Ectodermal cell (in vitro differentiated cells): ENCODE measurements around the gene PCYT1A.
A peak's percentile ranks its signal among the peaks of the same experiment; 100 is the strongest.
"Not testable (repeated sequence)": the region's sequence is repeated elsewhere in the genome, so short reads cannot be mapped to it uniquely, and the experiment has no call there.

Experiments
- H3K27ac ChIP-seq: 2 replicates; pipeline ENCODE4 v1.7.0; 2013; ENCODE audit warnings: mild to moderate bottlenecking, low read depth, low read length; ENCODE audit not compliant: insufficient read depth, poor library complexity, severe bottlenecking
- H3K27me3 ChIP-seq: 2 replicates; pipeline ENCODE4 v1.7.0; 2013; ENCODE audit warnings: mild to moderate bottlenecking, low read length; ENCODE audit not compliant: insufficient read depth, control insufficient read depth, poor library complexity, severe bottlenecking
- H3K36me3 ChIP-seq: one replicate; pipeline ENCODE4 v1.7.0; 2013; ENCODE audit warnings: low read length; ENCODE audit not compliant: control insufficient read depth, insufficient read depth
- H3K4me1 ChIP-seq: one replicate; pipeline ENCODE4 v1.7.0; 2013; ENCODE audit warnings: low read length; ENCODE audit not compliant: control insufficient read depth, insufficient read depth
- H3K4me3 ChIP-seq: 2 replicates; pipeline ENCODE4 v1.7.0; 2013; ENCODE audit warnings: low read depth, low read length, control low read depth; ENCODE audit not compliant: insufficient read depth
- H3K9me3 ChIP-seq: 2 replicates; pipeline ENCODE4 v1.7.0; 2013; ENCODE audit warnings: mild to moderate bottlenecking, low read length, moderate library complexity; ENCODE audit not compliant: control insufficient read depth
- WGBS, 2 experiments: methylation state at CpG; one replicate each; pipeline ENCODE4 v1.1.7; 2013; ENCODE audit warnings: missing lambda C conversion rate in 2 of 2; 5-methylcytosine and 5-hydroxymethylcytosine counted together

PCYT1A gene

GRCh38 chr3:196320137-196320536, 32.6 kb upstream of the PCYT1A start:
- 83 to 87% methylated on average over 3 of the region's 3 CpGs for WGBS, 2 experiments

GRCh38 chr3:196317687-196318467, 30.4 kb upstream of the PCYT1A start, which contains the start of gene DYNLT2B:
Gene DYNLT2B, minus strand, starts transcription at chr3:196318240. Its CDS starts 88 bp downstream, at chr3:196318152.
- no peaks in the 10 kb centered on the region for H3K4me1 ChIP-seq
- H3K4me3 ChIP-seq, result peak within 1 kb of the TSS; percentile 92
- no peaks in the 10 kb centered on the region for H3K9me3 ChIP-seq
- H3K27ac ChIP-seq, result peak within 1 kb of the TSS; percentile 94
- H3K27me3 ChIP-seq, result no peaks in the 10 kb centered on the region
- H3K36me3 ChIP-seq, result peaks cover 10% of the 10 kb centered on the region
- 0% methylated on average over 92 of the region's 92 CpGs for WGBS, 2 experiments

More at GRCh38 chr3:196320137-196320536, 32.6 kb upstream of the PCYT1A start:
- Histone ChIP-seq H3K4me1 (no peaks in the 10 kb centered on the region), H3K36me3 (no peaks in the 10 kb centered on the region), H3K4me3 (no peak overlapping the region), H3K27ac (no peak overlapping the region), H3K27me3 (no peaks in the 10 kb centered on the region), H3K9me3 (no peaks in the 10 kb centered on the region)

GRCh38 chr3:196316799-196317686, 29.5 kb upstream of the PCYT1A start:
- not testable (repeated sequence) for H3K27me3 ChIP-seq, H3K9me3 ChIP-seq, H3K4me1 ChIP-seq
- 21 to 23% methylated on average over 14 of the region's 17 CpGs for WGBS, 2 experiments
- peak overlapping the region; percentile 92 for H3K4me3 ChIP-seq
- peak overlapping the region; percentile 94 for H3K27ac ChIP-seq
- H3K36me3 ChIP-seq, result peaks cover 10% of the 10 kb centered on the region

GRCh38 chr3:196315821-196316220, 28.3 kb upstream of the PCYT1A start:
- H3K4me1 ChIP-seq, result no peaks in the 10 kb centered on the region
- H3K9me3 ChIP-seq, result no peaks in the 10 kb centered on the region
- H3K36me3 ChIP-seq, result peaks cover 10% of the 10 kb centered on the region
- H3K27ac ChIP-seq, result no peak overlapping the region
- H3K4me3 ChIP-seq, result no peak overlapping the region
- H3K27me3 ChIP-seq, result no peaks in the 10 kb centered on the region
- WGBS, 2 experiments, result 97 to 100% methylated on average over 1 of the region's 1 CpG

GRCh38 chr3:196314597-196314996, 27.1 kb upstream of the PCYT1A start:
- H3K27ac ChIP-seq, result no peak overlapping the region
- WGBS, 2 experiments, result 96 to 97% methylated on average over 3 of the region's 3 CpGs

GRCh38 chr3:196314086-196314485, 26.6 kb upstream of the PCYT1A start:
- H3K27me3 ChIP-seq, result not testable (repeated sequence)

More at GRCh38 chr3:196314597-196314996, 27.1 kb upstream of the PCYT1A start:
- H3K4me1 ChIP-seq, result no peaks in the 10 kb centered on the region
- no peaks in the 10 kb centered on the region for H3K9me3 ChIP-seq
- H3K4me3 ChIP-seq, result no peak overlapping the region
- H3K36me3 ChIP-seq, result peaks cover 10% of the 10 kb centered on the region
- H3K27me3 ChIP-seq, result no peaks in the 10 kb centered on the region

GRCh38 chr3:196302960-196303359, 15.4 kb upstream of the PCYT1A start:
- H3K9me3 ChIP-seq, H3K27ac ChIP-seq, H3K4me3 ChIP-seq, H3K4me1 ChIP-seq, H3K36me3 ChIP-seq, H3K27me3 ChIP-seq: not testable (repeated sequence)
- 92 to 98% methylated on average over 6 to 7 of the region's 8 CpGs for WGBS, 2 experiments

More at GRCh38 chr3:196314086-196314485, 26.6 kb upstream of the PCYT1A start:
- not testable (repeated sequence) for H3K4me3 ChIP-seq, H3K27ac ChIP-seq, H3K9me3 ChIP-seq, H3K4me1 ChIP-seq
- peaks cover 10% of the 10 kb centered on the region for H3K36me3 ChIP-seq
- 79 to 89% methylated on average over 7 of the region's 7 CpGs for WGBS, 2 experiments

GRCh38 chr3:196302551-196302950, 15.0 kb upstream of the PCYT1A start:
- H3K27ac ChIP-seq, H3K36me3 ChIP-seq, H3K9me3 ChIP-seq, H3K4me1 ChIP-seq, H3K4me3 ChIP-seq, H3K27me3 ChIP-seq: not testable (repeated sequence)
- 88 to 95% methylated on average over 5 of the region's 10 CpGs for WGBS, 2 experiments

- Histone ChIP-seq H3K36me3 (no peaks in the 10 kb centered on the region), H3K9me3 (no peaks in the 10 kb centered on the region), H3K27me3 (no peaks in the 10 kb centered on the region), H3K27ac (no peak overlapping the region), H3K4me1 (no peaks in the 10 kb centered on the region), H3K4me3 (no peak overlapping the region)
- 92 to 97% methylated on average over 2 of the region's 2 CpGs for WGBS, 2 experiments
Measured at GRCh38 chr3:196298521-196298920, 11.0 kb upstream of the PCYT1A start.

- Histone ChIP-seq H3K27me3 (no peaks in the 10 kb centered on the region), H3K9me3 (no peaks in the 10 kb centered on the region), H3K4me3 (no peak overlapping the region), H3K36me3 (no peaks in the 10 kb centered on the region), H3K4me1 (no peaks in the 10 kb centered on the region), H3K27ac (no peak overlapping the region)
- 82% methylated on average over 5 of the region's 5 CpGs for WGBS, 2 experiments
Measured at GRCh38 chr3:196292286-196292923, 4.9 kb upstream of the PCYT1A start.
